BLaER1 treated with 17β-estradiol and CSF1 and Interleukin-3, amounts not matched to agents 10 nM and 100 nM (cell line): ENCODE results near the gene XPNPEP3.
A peak's percentile ranks its signal among the peaks of the same experiment; 100 is the strongest.
"Not testable (repeated sequence)": the region's sequence is repeated elsewhere in the genome, so short reads cannot be mapped to it uniquely, and the experiment has no call there.

Experiments used
- H3K27ac ChIP-seq, 11 experiments: shearing (Covaris generic); formaldehyde crosslinking; 2 replicates each; pipeline ENCODE4 v1.8.1; 2022
- H3K27me3 ChIP-seq, 11 experiments: shearing (Covaris generic); formaldehyde crosslinking; 2 replicates each; pipeline ENCODE4 v1.8.1; 2022
- H3K36me3 ChIP-seq, 11 experiments: shearing (Covaris generic); formaldehyde crosslinking; 2 replicates each; pipeline ENCODE4 v1.8.1; 2022
- H3K4me1 ChIP-seq, 10 experiments: shearing (Covaris generic); formaldehyde crosslinking; 2 replicates each; pipeline ENCODE4 v1.8.1; 2022
- H3K4me2 ChIP-seq, 11 experiments: shearing (Covaris generic); formaldehyde crosslinking; 2 replicates each; pipeline ENCODE4 v1.8.1; 2022
- H3K4me3 ChIP-seq, 10 experiments: shearing (Covaris generic); formaldehyde crosslinking; 2 replicates each; pipeline ENCODE4 v1.8.1; 2022
- H3K9ac ChIP-seq, 11 experiments: shearing (Covaris generic); formaldehyde crosslinking; 2 replicates each; pipeline ENCODE4 v1.8.1; 2022
- H3K9me3 ChIP-seq, 11 experiments: shearing (Covaris generic); formaldehyde crosslinking; replicated peaks in 1 of 11; 2 replicates each; pipeline ENCODE4 v1.8.1; 2022
- H4K20me1 ChIP-seq, 11 experiments: shearing (Covaris generic); formaldehyde crosslinking; 2 replicates each; pipeline ENCODE4 v1.8.1; 2022
- Cebpa-rat ChIP-seq, 11 experiments: shearing (Covaris generic); IDR thresholded peaks; 2 replicates each; pipeline ENCODE4 v1.8.1; 2022

Gene XPNPEP3

DNA sequence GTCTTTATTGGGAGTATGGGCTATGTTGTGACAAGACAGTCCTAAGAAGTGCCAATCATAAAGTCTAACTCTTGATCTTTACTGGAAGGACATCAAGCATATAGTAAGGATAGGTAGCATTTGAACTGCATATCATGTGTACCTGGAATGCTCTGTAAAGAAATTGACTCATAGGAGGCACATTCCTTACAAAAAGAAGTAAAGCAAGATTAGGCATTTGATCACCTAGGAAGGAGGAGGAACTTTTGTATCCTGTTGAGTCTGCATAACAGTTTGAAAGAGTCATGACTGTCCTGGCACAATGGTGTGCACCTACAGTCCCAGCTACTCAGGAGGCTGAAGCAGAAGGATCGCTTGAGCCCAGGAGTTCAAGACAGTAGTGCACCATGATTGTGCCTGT, 47.2 kb downstream of the XPNPEP3 start:
- Histone ChIP-seq H3K27me3 (no peaks in the 10 kb centered on the region), H3K36me3 (peaks cover 10 to 60% (median 40%) of the 10 kb centered on the region in 11 experiments), H3K4me2 (no peak overlapping the region), H3K9ac (0 out of 22 replicates have a peak overlapping the region, but pooled peaks of 1 of the 11 experiments have one; percentile 1), H3K27ac (no peak overlapping the region), H3K4me3 (no peak overlapping the region), H3K9me3 (no peaks in the 10 kb centered on the region), H3K4me1 (peaks cover 0 to 3% (median 0%) of the 10 kb centered on the region in 10 experiments; a peak in 1 of 20 replicates), H4K20me1 (no peaks in the 10 kb centered on the region)
- TF ChIP-seq Cebpa-rat (IDR thresholded peaks at IDR 0.05): no peak

DNA sequence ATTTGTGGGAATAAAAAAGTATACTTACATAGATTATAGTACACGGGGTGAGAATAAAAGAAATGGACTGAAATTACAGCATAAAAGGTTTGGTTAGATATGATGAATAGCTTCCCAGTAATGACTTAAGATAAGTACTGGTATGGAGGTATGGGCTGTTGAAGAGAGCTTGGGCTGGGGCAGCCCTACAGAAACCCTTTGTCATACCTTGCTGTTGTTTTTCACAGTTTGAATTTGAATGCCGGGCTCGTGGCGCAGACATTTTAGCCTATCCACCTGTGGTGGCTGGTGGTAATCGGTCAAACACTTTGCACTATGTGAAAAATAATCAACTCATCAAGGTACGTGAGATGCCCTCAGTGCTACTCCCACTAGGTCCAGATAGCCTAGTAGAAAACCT, 51.9 kb downstream of the XPNPEP3 start:
- no peak overlapping the region for H3K9ac ChIP-seq
- no peaks in the 10 kb centered on the region for H3K4me1 ChIP-seq
- H4K20me1 ChIP-seq: no peaks in the 10 kb centered on the region
- no peak for TF ChIP-seq Cebpa-rat (IDR thresholded peaks at IDR 0.05)
- no peak overlapping the region for H3K4me2 ChIP-seq
- H3K4me3 ChIP-seq: no peak overlapping the region
- H3K9me3 ChIP-seq: no peaks in the 10 kb centered on the region
- no peaks in the 10 kb centered on the region for H3K27me3 ChIP-seq
- peaks cover 40 to 97% (median 73%) of the 10 kb centered on the region in 11 experiments for H3K36me3 ChIP-seq
- no peak overlapping the region for H3K27ac ChIP-seq

DNA sequence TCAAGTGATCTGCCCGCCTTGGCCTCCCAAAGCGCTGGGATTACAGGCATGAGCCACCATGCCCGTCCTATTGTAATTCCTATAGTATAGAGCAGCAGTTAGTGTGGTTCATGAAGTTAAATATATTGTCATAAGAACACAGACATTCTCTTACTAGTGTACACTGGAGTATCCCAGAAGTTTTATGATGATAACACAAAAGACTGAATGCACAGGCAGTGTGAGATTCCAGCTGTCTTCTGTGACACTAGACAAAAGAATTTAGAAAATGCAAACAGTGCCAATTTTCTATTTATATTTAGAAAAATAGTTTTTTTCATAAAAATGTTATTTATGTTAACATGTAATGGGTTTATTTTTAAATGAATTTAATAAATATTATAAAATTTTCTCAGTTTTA, 54.8 kb downstream of the XPNPEP3 start:
- peaks cover 62 to 98% (median 81%) of the 10 kb centered on the region in 11 experiments for H3K36me3 ChIP-seq

DNA sequence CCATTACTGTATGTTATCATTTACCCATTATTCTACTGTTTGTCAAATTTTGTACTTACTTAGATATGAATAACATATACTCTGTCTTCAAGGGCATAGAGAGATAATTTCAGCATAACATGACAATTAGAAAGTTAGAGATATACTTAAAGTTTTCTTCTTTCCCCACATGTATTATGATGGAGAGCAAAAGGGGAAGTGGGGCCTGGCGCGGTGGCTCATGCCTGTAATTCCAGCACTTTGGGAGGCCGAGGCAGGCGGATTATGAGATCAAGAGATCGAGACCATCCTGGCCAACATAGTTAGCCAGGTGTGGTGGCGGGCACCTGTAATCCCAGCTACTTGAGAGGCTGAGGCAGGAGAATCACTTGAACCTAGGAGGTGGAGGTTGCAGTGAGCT, 56.0 kb downstream of the XPNPEP3 start:
- not testable (repeated sequence) for H3K9me3 ChIP-seq, H3K4me3 ChIP-seq, H3K4me1 ChIP-seq, H4K20me1 ChIP-seq, H3K4me2 ChIP-seq, H3K27me3 ChIP-seq, H3K27ac ChIP-seq, H3K9ac ChIP-seq
- H3K36me3 ChIP-seq: peaks cover 72 to 98% (median 84%) of the 10 kb centered on the region in 11 experiments

More for the DNA sequence above, 54.8 kb downstream of the XPNPEP3 start:
- Histone ChIP-seq H3K4me3 (no peak overlapping the region), H3K27me3 (no peaks in the 10 kb centered on the region), H3K9ac (no peak overlapping the region), H3K27ac (no peak overlapping the region), H4K20me1 (no peaks in the 10 kb centered on the region), H3K4me1 (no peaks in the 10 kb centered on the region), H3K4me2 (no peak overlapping the region), H3K9me3 (no peaks in the 10 kb centered on the region)
- no peak for TF ChIP-seq Cebpa-rat (IDR thresholded peaks at IDR 0.05)

DNA sequence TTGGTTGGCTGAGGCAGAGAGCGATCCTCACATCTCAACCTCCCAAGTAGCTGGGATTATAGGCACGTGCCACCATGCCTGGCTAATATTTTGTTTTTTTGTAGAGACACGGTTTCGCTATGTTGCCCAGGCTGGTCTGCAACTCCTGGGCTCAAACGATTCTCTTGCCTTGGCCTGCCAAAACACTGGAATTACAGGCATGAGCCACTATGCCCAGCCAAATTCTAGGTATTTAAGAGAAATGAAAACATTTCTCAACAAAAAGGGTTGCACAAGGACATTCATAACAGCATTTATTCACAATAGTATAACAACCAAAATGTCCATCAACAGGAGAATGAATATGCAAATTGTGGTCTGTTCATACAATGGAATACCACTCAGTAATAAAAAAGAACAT, 62.5 kb downstream of the XPNPEP3 start:
- no peak for TF ChIP-seq Cebpa-rat (IDR thresholded peaks at IDR 0.05)
- no peak overlapping the region for H3K9ac ChIP-seq

DNA sequence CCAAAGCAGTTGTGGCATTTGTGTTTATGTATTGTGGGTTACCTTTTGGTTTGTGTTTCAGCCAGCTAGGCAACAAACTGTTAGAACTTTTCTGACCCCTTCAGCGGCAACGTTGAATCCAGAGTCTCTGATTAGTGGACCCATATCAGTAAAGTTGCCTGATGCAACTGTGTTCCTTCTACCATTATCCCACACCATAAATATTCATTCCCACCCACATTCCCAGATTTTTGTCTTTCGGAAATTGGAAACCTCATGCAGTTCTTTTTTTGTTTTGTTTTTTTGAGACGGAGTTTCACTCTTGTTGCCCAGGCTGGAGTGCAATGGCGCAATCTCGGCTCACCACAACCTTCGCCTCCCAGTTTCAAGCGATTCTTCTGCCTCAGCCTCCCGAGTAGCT, 63.6 kb downstream of the XPNPEP3 start:
- H3K36me3 ChIP-seq: peaks cover 69 to 98% (median 84%) of the 10 kb centered on the region in 11 experiments
- H3K27ac ChIP-seq: no peak overlapping the region
- H3K4me1 ChIP-seq: peaks cover 0 to 3% (median 0%) of the 10 kb centered on the region in 10 experiments; a peak in 1 of 20 replicates
- no peaks in the 10 kb centered on the region for H3K27me3 ChIP-seq
- H3K9ac ChIP-seq: peak overlapping the region in 1 of 11 experiments; percentile 48; a peak in 1 of 22 replicates
- H3K9me3 ChIP-seq: no peaks in the 10 kb centered on the region
- TF ChIP-seq Cebpa-rat (IDR thresholded peaks at IDR 0.05): no peak
- no peaks in the 10 kb centered on the region for H4K20me1 ChIP-seq
- no peak overlapping the region for H3K4me2 ChIP-seq
- H3K4me3 ChIP-seq: no peak overlapping the region

More for the DNA sequence above, 62.5 kb downstream of the XPNPEP3 start:
- H3K4me3 ChIP-seq: no peak overlapping the region
- no peaks in the 10 kb centered on the region for H3K9me3 ChIP-seq
- H3K27ac ChIP-seq: no peak overlapping the region
- H3K4me2 ChIP-seq: no peak overlapping the region
- H3K36me3 ChIP-seq: peaks cover 69 to 98% (median 84%) of the 10 kb centered on the region in 11 experiments
- H3K27me3 ChIP-seq: no peaks in the 10 kb centered on the region
- H4K20me1 ChIP-seq: no peaks in the 10 kb centered on the region
- peaks cover 0 to 3% (median 0%) of the 10 kb centered on the region in 10 experiments; a peak in 1 of 20 replicates for H3K4me1 ChIP-seq

DNA sequence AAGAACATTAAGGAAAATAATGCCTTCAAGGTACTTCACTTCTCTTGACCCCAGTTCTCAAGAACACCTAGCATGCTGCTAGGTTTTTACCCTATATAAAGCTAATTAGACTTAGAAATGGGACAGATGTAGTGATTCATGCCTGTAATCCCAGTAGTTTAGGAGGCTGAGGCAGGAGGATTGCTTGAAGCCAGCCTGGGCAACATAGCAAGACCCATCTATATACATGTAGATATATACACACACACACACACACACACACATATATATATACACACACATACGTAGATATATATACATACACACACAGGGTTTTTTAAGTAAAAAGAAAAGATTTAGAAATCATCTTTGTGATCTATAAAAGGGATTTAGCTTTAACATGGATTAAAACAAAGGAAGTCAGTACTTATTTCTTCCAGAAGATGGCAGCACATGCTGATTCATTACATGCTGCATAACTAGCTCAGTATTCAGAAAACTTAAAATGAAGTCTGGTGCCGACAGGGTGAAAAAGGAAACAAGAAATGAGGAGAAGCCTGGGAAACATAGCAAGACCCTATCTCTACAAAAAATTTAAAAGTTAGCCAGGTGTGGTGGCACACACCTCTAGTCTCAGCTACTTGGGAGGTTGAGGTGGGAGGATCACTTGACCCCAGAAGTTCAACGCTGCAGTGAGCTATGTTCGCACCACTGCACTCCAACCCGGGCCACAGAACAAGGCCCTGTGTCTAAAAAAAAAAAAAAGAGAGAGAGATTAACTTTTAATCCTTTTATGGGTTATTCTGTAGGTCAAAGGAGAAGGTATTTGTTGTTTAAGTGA, 65.7 kb downstream of the XPNPEP3 start:
- Histone ChIP-seq H3K4me1 (peaks cover 0 to 3% (median 0%) of the 10 kb centered on the region in 10 experiments; a peak in 1 of 20 replicates), H3K9ac (no peak overlapping the region), H4K20me1 (no peaks in the 10 kb centered on the region), H3K27ac (no peak overlapping the region), H3K4me3 (no peak overlapping the region), H3K27me3 (no peaks in the 10 kb centered on the region), H3K9me3 (no peaks in the 10 kb centered on the region), H3K36me3 (peaks cover 68 to 98% (median 84%) of the 10 kb centered on the region in 11 experiments), H3K4me2 (peak overlapping the region in 1 of 11 experiments; percentile 56; a peak in 2 of 22 replicates)
- TF ChIP-seq Cebpa-rat (IDR thresholded peaks at IDR 0.05): no peak

DNA sequence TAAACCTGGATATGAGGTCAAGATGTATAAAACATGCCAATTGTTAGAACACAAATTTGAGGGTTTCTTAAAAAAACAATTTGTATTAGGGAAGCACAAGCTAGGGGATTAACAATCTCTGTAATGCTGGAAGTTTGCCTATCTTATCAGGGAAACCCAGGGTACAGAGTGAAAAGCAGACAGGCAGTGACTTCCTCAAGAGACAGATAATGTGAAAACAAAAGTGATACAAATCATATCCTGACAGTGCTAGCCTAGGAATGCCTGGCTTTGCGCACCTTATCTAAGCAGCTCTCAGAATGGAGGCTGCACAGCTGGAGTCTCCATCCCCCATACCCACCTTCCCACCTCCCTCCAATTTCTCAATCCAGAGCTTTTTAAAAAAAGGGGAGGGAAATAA, 71.7 kb downstream of the XPNPEP3 start:
- no peak overlapping the region for H3K27ac ChIP-seq
- peaks cover 39 to 97% (median 77%) of the 10 kb centered on the region in 11 experiments for H3K36me3 ChIP-seq
- no peak overlapping the region for H3K4me3 ChIP-seq
- TF ChIP-seq Cebpa-rat (IDR thresholded peaks at IDR 0.05): no peak
- H3K4me2 ChIP-seq: no peak overlapping the region
- H3K9me3 ChIP-seq: no peaks in the 10 kb centered on the region
- H3K27me3 ChIP-seq: no peaks in the 10 kb centered on the region
- H4K20me1 ChIP-seq: no peaks in the 10 kb centered on the region
- H3K4me1 ChIP-seq: no peaks in the 10 kb centered on the region
- 0 out of 22 replicates have a peak overlapping the region, but pooled peaks of 1 of the 11 experiments have one; percentile 13 for H3K9ac ChIP-seq

DNA sequence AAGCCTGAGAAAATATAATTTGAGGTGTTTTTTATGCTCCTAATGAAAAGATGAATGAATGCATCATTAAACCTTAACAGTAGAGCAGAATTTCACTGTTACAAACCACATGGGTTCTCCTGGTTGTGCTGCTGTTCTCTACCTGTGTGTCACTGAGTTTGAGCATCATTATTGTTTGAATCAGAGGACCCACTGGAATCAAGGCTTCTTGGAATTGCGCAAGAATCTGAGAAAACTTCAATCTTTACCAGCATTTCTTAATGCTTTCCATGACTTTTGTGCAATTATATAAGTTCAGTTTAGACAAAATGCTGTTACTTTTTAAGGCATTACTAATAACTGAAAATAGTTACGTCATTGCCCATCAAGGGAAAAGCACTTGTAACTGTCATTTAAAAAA, 75.4 kb downstream of the XPNPEP3 start:
- H3K9me3 ChIP-seq: no peaks in the 10 kb centered on the region
- no peaks in the 10 kb centered on the region for H3K27me3 ChIP-seq
- peak in 8 of 11 experiments; percentile 15 to 82 (median 69); a peak in 11 of 22 replicates for TF ChIP-seq Cebpa-rat (IDR thresholded peaks at IDR 0.05)
- H3K4me1 ChIP-seq: no peaks in the 10 kb centered on the region
- H3K4me2 ChIP-seq: no peak overlapping the region
- peaks cover 9 to 68% (median 51%) of the 10 kb centered on the region in 11 experiments for H3K36me3 ChIP-seq
- no peaks in the 10 kb centered on the region for H4K20me1 ChIP-seq
- H3K9ac ChIP-seq: no peak overlapping the region
- no peak overlapping the region for H3K4me3 ChIP-seq
- no peak overlapping the region for H3K27ac ChIP-seq
